ENCODE results near the gene STIM1.

STIM1 gene

GRCh38 chr11:4076774-4077173, 221.3 kb downstream of the STIM1 start:
- no peak for DNase-seq

- no peak for DNase-seq
Measured at GRCh38 chr11:4083198-4083597, 227.7 kb downstream of the STIM1 start.

GRCh38 chr11:4084406-4085125, 229.1 kb downstream of the STIM1 start:
- no peak for DNase-seq

GRCh38 chr11:4085575-4085974, 230.1 kb downstream of the STIM1 start:
- DNase-seq = no peak

DNA sequence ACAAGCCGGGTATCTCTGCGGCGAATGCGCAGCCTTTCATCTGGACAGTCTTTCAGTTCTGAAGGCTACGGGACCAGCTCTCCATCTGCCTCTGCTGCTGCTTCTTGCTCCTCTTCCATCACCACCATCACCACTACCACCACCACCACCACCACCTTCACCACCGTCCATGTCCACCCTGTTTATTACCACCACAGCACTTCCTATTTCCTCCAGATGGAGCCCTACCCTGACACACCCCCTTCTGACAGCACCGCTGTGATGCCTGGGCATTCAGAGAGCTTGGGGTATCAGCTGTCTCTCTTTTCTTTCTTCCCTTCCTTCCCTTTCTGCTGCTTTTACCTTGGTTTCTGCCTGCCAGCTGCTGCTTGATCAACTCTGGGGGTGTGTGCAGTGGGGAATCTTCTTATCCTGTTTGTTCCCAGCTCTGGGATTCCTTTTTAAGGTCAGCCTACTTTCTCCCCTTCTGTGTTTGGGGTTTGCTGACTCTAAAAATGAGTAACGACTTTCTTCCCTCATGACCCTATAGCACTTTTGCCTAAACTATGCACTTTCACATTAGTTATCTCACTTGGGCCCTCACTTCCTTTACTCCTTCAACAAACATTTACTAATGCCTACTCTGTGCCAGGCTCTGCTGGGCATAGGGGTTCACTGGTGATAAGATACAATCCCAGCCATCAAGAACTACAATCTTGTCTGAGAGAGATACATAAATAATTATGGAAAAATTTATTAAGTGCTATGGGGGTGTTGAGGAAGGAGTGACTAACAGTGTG, 231.3 kb downstream of the STIM1 start:
- DNase-seq = no peak

DNA sequence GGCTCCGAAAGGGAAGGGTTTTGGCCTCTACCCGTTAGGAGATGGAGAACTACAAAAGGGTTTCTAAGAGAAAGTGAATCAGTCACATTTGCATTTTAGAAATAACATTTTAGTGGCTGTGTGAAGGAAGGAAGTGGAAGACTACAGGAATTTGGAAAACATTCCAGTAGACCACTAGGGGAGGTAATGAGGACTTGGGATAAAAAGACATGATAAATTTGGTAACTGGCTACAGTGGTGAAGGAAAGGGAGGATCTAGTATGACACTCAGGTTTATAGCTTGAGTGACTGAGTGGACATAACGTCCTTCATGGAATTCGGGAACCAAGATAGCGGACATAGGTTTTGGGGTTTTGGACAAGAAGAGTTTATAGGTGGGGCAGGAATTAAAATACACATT, 232.1 kb downstream of the STIM1 start:
- no peak for DNase-seq

- peak in 1 of 2 experiments; percentile 30 for DNase-seq
Measured at GRCh38 chr11:4090258-4090657, 234.8 kb downstream of the STIM1 start.

- DNase-seq = peak in 1 of 2 experiments; percentile 11
Measured at GRCh38 chr11:4092026-4092425, 236.6 kb downstream of the STIM1 start.

GRCh38 chr11:4093519-4094347, 238.3 kb downstream of the STIM1 start:
- DNase-seq = peak in 1 of 2 experiments; percentile 6

- DNase-seq = peak; percentile 92
Measured at GRCh38 chr11:4094348-4095291, 239.2 kb downstream of the STIM1 start, which contains the start of gene RRM1. TSS of gene RRM1 (plus strand) at chr11:4094799. CDS start at chr11:4095013, 214 bp downstream.

DNA sequence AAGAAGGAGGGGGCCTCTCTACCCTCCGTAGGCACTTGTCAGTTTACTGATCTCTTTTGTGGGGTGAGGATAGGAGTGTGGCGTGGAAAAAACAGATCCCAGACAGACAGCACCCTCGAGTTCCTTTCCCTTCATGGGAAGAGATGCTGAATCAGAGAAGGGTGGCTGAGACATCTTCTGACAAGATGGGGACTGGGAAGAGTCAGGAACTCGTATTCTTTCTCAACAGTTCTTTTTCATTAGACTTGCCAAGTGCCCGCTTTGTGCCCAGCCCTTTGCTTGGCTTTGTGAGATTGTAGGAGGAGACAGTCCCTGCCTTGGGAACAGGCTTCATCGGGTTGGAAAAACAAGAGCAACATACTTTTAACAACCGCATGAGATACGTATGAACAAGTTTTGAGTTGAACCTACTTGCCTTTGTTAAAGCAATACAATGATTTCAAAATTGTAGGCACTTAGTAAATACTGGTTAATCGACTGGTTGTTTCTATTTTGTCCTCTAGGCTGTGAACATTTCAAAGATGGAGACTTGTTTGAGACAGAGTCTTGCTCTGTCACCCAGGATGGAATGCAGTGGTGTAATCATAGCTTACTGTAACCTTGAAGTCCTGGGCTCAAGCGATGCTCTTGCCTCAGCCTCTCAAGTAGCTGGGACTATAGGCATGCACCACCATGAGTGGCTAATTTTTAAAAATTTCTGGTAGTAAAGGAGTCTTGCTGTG, 240.2 kb downstream of the STIM1 start:
- DNase-seq = no peak

- DNase-seq = no peak
Measured at GRCh38 chr11:4098026-4098621, 242.7 kb downstream of the STIM1 start.

GRCh38 chr11:4102711-4103110, 247.2 kb downstream of the STIM1 start:
- no peak for DNase-seq

DNA sequence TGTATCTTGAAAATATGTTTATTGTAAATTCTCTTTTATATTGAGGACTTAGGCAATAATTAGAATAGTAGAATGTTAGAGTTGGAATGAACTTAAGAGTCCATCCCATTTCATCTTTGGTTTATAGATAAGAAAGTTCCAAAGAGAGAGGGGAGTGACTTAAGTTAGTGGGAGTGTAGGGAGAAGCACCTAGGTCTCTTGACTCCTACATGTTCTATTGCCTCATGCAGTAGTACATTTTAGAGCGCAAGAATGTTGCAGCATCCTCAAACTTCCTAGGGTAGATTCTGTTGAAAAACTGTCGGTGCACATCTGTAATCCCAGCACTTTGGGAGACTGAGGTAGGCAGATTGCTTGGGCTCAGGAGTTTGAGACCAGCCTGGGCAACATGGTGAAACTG, 247.8 kb downstream of the STIM1 start:
- DNase-seq = no peak

DNA sequence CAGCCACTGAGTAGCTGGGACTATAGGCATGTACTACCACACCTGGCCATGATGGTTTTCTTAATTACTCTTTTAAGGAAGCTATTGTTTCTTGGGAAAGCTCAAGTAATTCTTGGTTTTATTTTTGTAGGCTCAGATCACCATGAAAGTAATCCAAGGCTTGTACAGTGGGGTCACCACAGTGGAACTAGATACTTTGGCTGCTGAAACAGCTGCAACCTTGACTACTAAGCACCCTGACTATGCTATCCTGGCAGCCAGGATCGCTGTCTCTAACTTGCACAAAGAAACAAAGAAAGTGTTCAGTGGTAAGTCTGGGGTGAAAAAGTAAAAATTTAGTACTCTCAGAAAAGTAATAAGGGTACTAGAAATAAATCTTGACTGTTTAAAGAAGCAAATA, 250.5 kb downstream of the STIM1 start:
- no peak for DNase-seq

DNA sequence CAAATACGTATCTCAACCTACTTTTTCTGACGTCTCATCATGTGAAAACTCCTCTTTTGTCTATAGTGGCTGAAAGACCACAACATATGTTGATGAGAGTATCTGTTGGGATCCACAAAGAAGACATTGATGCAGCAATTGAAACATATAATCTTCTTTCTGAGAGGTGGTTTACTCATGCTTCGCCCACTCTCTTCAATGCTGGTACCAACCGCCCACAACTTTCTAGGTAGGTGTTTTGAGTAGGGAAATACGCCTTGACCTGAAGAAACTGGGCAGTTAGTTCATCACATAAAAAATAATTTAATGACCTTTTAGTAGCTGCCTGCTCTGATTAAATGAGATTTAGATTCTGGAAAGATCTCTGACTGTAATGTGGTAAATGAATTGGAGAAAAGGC, 256.4 kb downstream of the STIM1 start:
- no peak for DNase-seq

DNA sequence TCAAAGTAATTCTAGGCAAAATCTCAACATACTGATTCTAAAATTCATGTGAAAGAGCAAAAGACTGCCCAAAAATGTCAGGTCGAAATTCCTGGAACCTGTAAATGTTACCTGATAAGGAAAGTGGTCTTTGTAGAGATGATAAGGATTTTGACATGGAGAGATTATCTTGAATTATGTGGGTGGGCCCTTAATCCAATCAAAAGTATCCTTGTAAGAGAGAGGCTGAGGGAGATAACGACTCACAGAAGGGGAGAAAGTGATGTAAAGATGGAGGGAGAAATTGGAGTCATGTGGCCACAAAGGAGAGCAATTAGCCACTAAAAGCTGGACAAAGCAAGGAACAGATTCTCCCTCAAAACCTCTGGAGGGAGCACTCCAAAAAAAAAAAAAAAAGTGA, 259.7 kb downstream of the STIM1 start:
- DNase-seq = no peak

DNA sequence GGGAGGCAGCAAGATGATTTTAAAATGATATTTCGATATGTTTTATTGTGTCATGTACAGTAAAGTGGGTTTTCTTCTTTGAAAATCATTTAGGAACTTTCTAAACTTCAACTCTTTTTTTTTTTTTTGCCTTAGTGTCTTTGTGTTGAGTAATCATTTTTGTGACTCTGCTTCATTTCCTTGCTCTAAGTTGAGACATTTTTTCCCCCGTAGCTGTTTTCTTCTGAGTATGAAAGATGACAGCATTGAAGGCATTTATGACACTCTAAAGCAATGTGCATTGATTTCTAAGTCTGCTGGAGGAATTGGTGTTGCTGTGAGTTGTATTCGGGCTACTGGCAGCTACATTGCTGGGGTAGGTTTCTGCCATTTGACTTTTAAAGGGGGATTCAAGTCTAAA, 262.6 kb downstream of the STIM1 start:
- DNase-seq = no peak

- DNase-seq = no peak
Measured at GRCh38 chr11:4123218-4123617, 267.8 kb downstream of the STIM1 start.

GRCh38 chr11:4125141-4125540, 269.7 kb downstream of the STIM1 start:
- DNase-seq = no peak

DNA sequence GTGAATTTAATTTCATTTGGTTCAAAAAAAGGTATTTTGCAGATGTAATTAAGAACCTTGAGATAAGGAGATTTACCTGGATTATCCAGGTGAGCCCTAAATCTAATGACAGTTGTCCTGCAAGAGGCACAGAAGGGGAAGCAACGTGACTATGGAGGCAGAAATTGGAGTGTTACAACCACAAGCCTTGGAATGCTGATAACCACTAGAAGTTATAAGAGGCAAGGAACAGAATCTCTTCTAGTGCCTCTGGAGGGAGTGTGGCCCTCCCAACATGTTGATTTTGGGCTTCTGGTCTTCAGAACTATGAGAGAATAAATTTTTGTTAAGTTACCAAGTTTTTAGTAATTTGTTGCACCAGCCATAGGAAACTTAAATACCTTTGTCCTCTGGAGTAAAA, 271.9 kb downstream of the STIM1 start:
- DNase-seq = no peak
